C4-2B (cell line): Measurements from ENCODE around the gene ZDHHC14.

ENCODE experiments used
- H3K27ac ChIP-seq: fragments of 450-650 bp; 2 replicates; pipeline ENCODE4 v1.5.1; 2017
- ZFX ChIP-seq: fragments of 450-650 bp; IDR thresholded peaks from 2 replicates; pipeline ENCODE4 v1.6.1; 2017
- TF ChIP-seq, protein P1 (sequence below): fragments of 450-650 bp; conservative IDR thresholded peaks from 2 replicates; pipeline ENCODE4 v1.5.1; 2017; ENCODE audit warnings: mild to moderate bottlenecking

ZDHHC14 gene

DNA sequence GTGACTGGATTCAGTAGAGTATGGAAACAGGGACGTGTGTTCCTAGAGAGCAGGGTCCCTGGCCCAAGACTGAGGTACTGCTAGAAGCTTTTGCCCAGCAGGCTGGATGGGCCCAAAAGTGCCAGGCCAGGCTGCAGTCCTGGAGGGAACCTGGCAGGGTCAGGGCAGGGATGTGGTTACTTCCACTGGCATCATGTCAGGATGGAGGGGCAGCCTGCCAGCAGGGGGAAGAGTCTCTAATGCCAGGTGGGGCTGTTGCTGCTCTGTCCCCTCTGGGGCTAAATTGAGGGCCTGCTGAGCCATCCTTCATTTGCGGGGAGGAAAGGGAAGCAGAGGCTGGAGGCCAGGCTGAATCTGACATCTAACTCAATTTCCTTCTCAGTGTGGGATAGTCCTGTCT, 17.2 kb downstream of the ZDHHC14 start:
- no peak overlapping the region for H3K27ac ChIP-seq
- TF ChIP-seq ZFX, result no peak
- TF ChIP-seq, protein P1, sequence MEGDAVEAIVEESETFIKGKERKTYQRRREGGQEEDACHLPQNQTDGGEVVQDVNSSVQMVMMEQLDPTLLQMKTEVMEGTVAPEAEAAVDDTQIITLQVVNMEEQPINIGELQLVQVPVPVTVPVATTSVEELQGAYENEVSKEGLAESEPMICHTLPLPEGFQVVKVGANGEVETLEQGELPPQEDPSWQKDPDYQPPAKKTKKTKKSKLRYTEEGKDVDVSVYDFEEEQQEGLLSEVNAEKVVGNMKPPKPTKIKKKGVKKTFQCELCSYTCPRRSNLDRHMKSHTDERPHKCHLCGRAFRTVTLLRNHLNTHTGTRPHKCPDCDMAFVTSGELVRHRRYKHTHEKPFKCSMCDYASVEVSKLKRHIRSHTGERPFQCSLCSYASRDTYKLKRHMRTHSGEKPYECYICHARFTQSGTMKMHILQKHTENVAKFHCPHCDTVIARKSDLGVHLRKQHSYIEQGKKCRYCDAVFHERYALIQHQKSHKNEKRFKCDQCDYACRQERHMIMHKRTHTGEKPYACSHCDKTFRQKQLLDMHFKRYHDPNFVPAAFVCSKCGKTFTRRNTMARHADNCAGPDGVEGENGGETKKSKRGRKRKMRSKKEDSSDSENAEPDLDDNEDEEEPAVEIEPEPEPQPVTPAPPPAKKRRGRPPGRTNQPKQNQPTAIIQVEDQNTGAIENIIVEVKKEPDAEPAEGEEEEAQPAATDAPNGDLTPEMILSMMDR, result no peak

DNA sequence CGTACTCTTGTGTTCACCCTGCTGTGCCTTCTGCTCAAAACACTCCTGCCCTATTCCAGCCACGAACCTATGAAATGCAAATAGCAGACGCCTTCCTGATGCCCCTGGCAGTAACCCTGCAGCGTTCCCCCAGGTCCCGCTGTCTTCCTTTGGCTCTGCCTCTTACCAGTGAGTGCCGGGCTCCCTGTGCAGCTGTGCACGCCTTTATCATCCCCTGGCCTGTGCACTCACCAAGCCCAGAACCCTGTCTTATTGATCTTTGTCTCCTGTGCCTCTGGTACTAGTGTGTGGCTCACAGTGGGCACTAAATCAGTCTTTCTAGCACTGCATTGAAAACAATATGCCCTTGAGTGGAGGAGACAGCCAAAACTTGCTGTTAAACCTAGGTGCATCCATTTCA, 19.7 kb downstream of the ZDHHC14 start:
- no peak for TF ChIP-seq ZFX
- TF ChIP-seq, protein P1, result no peak

DNA sequence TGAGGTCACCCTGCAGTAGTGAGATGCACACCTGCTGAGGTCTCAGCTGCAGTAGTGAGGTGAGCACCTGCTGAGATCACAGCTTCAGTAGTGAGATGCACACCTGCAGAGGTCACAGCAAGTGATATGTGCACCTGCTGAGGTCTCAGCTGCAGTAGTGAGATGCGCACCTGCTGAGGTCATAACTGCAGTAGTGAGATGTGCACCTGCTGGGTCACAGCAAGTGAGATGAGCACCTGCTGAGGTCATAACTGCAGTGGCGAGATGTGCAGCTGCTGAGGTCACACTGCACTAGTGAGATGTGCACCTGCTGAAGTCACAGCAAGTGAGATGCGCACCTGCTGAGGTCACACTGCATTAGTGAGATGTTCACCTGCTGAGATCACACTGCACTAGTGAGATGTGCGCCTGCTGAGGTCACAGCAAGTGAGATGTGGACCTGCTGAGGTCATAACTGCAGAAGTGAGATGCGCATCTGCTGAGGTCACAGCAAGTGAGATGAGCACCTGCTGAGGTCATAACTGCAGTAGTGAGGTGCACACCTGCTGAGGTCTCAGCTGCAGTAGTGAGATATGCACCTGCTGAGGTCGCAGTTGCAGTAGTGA, 20.8 kb downstream of the ZDHHC14 start:
- H3K27ac ChIP-seq, result no peak overlapping the region
- no peak for TF ChIP-seq ZFX
- TF ChIP-seq, protein P1, result no peak

More for the DNA sequence above, 19.7 kb downstream of the ZDHHC14 start:
- no peak overlapping the region for H3K27ac ChIP-seq

DNA sequence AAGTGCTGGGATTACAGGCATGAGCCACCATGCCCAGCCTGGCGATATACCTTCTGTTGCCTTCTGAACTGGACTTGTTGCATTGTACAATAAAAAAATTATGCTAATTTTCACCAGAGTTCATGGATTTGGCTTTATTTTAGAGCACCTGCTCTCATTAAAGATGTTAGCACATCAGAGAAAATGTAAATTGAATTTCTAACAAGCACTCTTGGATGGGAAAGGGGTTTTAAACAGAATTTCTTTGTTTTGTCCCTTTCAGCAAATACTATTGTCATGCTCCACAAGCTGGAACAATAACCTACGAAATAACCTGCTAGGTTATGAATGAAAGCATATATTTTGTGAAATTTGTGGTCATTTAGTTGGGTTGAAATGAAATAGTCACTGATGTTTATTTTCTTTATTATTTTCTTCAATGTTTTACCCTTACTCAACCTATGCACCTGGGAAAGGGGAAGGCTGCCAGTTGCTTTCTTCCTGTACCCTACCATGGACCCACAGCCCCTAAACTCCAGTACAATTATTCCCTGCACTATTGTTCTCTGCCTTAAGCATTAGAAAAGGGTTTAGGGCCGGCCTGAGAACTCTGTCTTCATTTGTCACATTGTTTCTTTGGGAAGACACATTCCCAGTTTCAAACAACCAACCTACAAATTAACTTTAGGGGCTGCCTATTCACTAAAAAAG, 22.2 kb downstream of the ZDHHC14 start:
- no peak for TF ChIP-seq ZFX
- TF ChIP-seq, protein P1, result no peak
- no peak overlapping the region for H3K27ac ChIP-seq

DNA sequence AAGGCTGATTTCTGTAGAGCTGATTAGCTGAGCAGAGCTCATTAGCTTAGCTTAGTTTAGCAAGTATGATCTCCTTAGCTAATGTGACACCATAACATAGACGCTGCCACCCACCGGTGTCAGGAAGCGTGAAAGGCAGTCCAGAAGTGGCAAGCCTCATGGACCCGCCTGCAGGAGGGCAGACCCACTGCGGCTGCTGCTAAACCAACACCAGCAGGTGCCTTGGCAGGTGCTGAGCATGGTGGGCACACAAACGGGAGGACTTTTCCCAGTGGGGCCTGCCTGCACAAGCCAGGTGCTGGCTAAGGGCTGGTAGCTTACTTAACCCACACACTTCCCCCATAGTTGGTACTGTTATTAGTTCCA, 22.7 kb downstream of the ZDHHC14 start:
- TF ChIP-seq, protein P1, result no peak
- TF ChIP-seq ZFX, result no peak
- H3K27ac ChIP-seq, result no peak overlapping the region

DNA sequence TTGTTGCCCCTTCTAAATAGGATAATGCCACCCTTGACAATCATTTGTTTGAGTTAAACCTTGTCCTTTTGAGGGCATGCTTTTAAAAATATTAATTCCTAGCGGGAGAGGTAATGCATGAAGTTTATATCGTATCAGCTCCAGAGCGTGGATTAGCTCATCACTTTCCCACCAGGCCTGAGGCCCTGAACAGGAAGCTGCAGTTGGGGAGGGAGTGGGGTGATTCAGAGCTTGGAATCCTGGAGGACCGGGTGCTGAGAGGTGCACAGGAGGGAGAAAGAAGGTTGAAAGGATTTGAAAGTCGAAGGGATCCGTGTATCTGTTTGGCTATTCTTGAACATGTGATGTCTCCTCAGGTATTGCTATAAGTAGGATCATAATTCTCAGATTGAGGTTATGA, 25.0 kb downstream of the ZDHHC14 start:
- no peak for TF ChIP-seq ZFX
- TF ChIP-seq, protein P1, result no peak
- H3K27ac ChIP-seq, result no peak overlapping the region

DNA sequence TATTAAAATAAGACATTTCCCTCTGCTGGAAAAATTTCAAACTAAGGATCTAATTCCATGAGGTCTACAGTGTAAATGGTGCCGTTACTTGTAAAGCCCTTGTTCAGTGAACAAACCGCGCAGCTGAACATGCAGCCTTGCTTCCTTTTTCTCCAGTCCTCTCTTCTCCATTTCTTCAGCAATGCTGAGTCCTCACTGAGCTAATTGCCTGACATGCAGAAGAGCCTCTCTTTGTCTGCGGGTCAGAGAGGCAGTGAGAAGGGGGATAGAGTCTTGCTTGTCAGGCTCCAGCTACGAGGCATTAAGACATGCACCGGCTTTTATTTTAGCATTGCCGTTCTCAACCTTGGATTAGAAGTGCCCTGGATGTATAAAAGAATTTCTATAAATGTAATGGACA, 25.7 kb downstream of the ZDHHC14 start:
- no peak overlapping the region for H3K27ac ChIP-seq
- no peak for TF ChIP-seq ZFX
- TF ChIP-seq, protein P1, result no peak
